Smooth muscle cell (in vitro differentiated cells): ENCODE measurements around the gene GRK4. TPM values are rescaled to one million over a fixed set of nuclear protein-coding genes. Genes with fewer than 3 reads are reported as not detected.

Source experiments
- DNase-seq: peaks from one replicate; lab custom pipeline; 2025; ENCODE audit not compliant: unreplicated experiment; lab: John Stamatoyannopoulos, UW
- H2AFZ ChIP-seq: fragments of 200-600 bp; sonication (generic); 2 replicates; pipeline ENCODE4 v1.6.0; 2016; ENCODE audit warnings: antibody characterized with exemption, low read depth, mild to moderate bottlenecking
- H3F3A ChIP-seq: fragments of 200-600 bp; sonication (generic); 2 replicates; pipeline ENCODE4 v1.6.0; 2017; ENCODE audit warnings: antibody characterized with exemption, low read depth
- H3K27ac ChIP-seq: fragments of 200-600 bp; sonication (generic); 2 replicates; pipeline ENCODE4 v1.5.1; 2016; ENCODE audit warnings: low read depth, mild to moderate bottlenecking
- H3K27me3 ChIP-seq: fragments of 200-600 bp; sonication (generic); 2 replicates; pipeline ENCODE4 v1.6.1; 2016; ENCODE audit warnings: low read depth, mild to moderate bottlenecking
- H3K36me3 ChIP-seq: fragments of 200-600 bp; sonication (generic); 2 replicates; pipeline ENCODE4 v1.5.1; 2016; ENCODE audit warnings: low read depth
- H3K4me1 ChIP-seq: fragments of 200-600 bp; sonication (generic); 2 replicates; pipeline ENCODE4 v1.5.1; 2016; ENCODE audit warnings: low read depth
- H3K4me2 ChIP-seq: fragments of 200-600 bp; sonication (generic); 2 replicates; pipeline ENCODE4 v1.6.0; 2016; ENCODE audit warnings: mild to moderate bottlenecking
- H3K4me3 ChIP-seq: fragments of 200-600 bp; sonication (generic); 2 replicates; pipeline ENCODE4 v1.5.1; 2016; ENCODE audit warnings: mild to moderate bottlenecking
- H3K79me2 ChIP-seq: fragments of 200-600 bp; sonication (generic); 2 replicates; pipeline ENCODE4 v1.6.0; 2016; ENCODE audit warnings: low read depth, mild to moderate bottlenecking
- H3K9ac ChIP-seq: fragments of 200-600 bp; sonication (generic); 2 replicates; pipeline ENCODE4 v1.6.0; 2016; ENCODE audit warnings: low read depth
- H3K9me3 ChIP-seq: fragments of 200-600 bp; sonication (generic); replicated peaks from 2 replicates; pipeline ENCODE4 v1.5.1; 2016; ENCODE audit warnings: low read depth
- H4K20me1 ChIP-seq: fragments of 200-600 bp; sonication (generic); 2 replicates; pipeline ENCODE4 v1.6.0; 2016; ENCODE audit warnings: low read depth
- CTCF ChIP-seq: fragments of 200-600 bp; sonication (generic); IDR thresholded peaks from 2 replicates; pipeline ENCODE4 v1.5.1; 2017; ENCODE audit warnings: borderline replicate concordance, mild to moderate bottlenecking, antibody characterized with exemption; ENCODE audit not compliant: insufficient read depth, poor library complexity, severe bottlenecking
- WGBS: methylation state at CpG from one replicate; pipeline ENCODE4 v1.1.7; 2016; ENCODE audit warnings: low lambda C conversion rate; 5-methylcytosine and 5-hydroxymethylcytosine counted together
- polyA plus RNA-seq: library from polyadenylated mRNA; unstranded; fragments of >200 nt; fragmentation: Nextera tagmentation; extraction: Ambion mirVana; gene quantifications from 2 replicates; pipeline ENCODE4 v1.2.1, GENCODE V29; 2016
- total RNA-seq: library from RNA; depleted of rRNA; stranded (reverse); fragments of >200 nt; gene quantifications from 2 replicates; pipeline ENCODE4 v1.2.3, GENCODE V29; 2014

Gene GRK4
- total and polyA plus RNA-seq, 2 experiments from 2014 or later, result 5.2 to 6.9 TPM

GRCh38 chr4:3013839-3014350 lies 50.5 kb downstream of the GRK4 start:
- Histone ChIP-seq H3K36me3 (no peaks in the 10 kb centered on the region), H3K27me3 (no peaks in the 10 kb centered on the region), H3K4me3 (no peak overlapping the region), H3K79me2 (no peaks in the 10 kb centered on the region), H3K9me3 (no peaks in the 10 kb centered on the region), H3K4me1 (no peaks in the 10 kb centered on the region), H3F3A (no peaks in the 10 kb centered on the region), H2AFZ (no peak overlapping the region), H3K9ac (no peak overlapping the region), H4K20me1 (no peaks in the 10 kb centered on the region), H3K4me2 (no peak overlapping the region), H3K27ac (no peak overlapping the region)
- TF ChIP-seq CTCF, result no peak
- WGBS, result 80% methylated on average over 8 of the region's 8 CpGs
- no peak for DNase-seq

- no peak for TF ChIP-seq CTCF
- H3K79me2 ChIP-seq, result no peaks in the 10 kb centered on the region
- no peak overlapping the region for H3K9ac ChIP-seq
- DNase-seq, result no peak
- H3K4me3 ChIP-seq, result no peak overlapping the region
- H3K4me1 ChIP-seq, result no peaks in the 10 kb centered on the region
- H3F3A ChIP-seq, result no peaks in the 10 kb centered on the region
- H3K36me3 ChIP-seq, result no peaks in the 10 kb centered on the region
- no peaks in the 10 kb centered on the region for H4K20me1 ChIP-seq
- WGBS, result 85% methylated on average over 4 of the region's 4 CpGs
- no peak overlapping the region for H3K4me2 ChIP-seq
- H2AFZ ChIP-seq, result no peak overlapping the region
- no peak overlapping the region for H3K27ac ChIP-seq
- H3K27me3 ChIP-seq, result no peaks in the 10 kb centered on the region
- H3K9me3 ChIP-seq, result no peaks in the 10 kb centered on the region
Measured at GRCh38 chr4:3016961-3017360, 53.6 kb downstream of the GRK4 start.

- TF ChIP-seq CTCF, result no peak
- Histone ChIP-seq H2AFZ (no peak overlapping the region), H3K4me3 (no peak overlapping the region), H3K4me2 (no peak overlapping the region), H3K79me2 (no peaks in the 10 kb centered on the region), H3K36me3 (no peaks in the 10 kb centered on the region), H3K9ac (no peak overlapping the region), H3K27me3 (no peaks in the 10 kb centered on the region), H3K27ac (no peak overlapping the region), H3K9me3 (no peaks in the 10 kb centered on the region), H4K20me1 (no peaks in the 10 kb centered on the region), H3K4me1 (no peaks in the 10 kb centered on the region), H3F3A (no peaks in the 10 kb centered on the region)
- WGBS, result 86% methylated on average over 4 of the region's 4 CpGs
- no peak for DNase-seq
Measured at GRCh38 chr4:3017504-3017903, 54.1 kb downstream of the GRK4 start.

GRCh38 chr4:3019145-3019846 lies 55.9 kb downstream of the GRK4 start:
- H3K79me2 ChIP-seq, result no peaks in the 10 kb centered on the region
- no peak overlapping the region for H3K4me3 ChIP-seq
- H3F3A ChIP-seq, result no peaks in the 10 kb centered on the region
- no peaks in the 10 kb centered on the region for H3K9me3 ChIP-seq
- no peak overlapping the region for H2AFZ ChIP-seq
- H4K20me1 ChIP-seq, result no peaks in the 10 kb centered on the region
- no peak for DNase-seq
- no peak overlapping the region for H3K27ac ChIP-seq
- WGBS, result 93% methylated on average over 13 of the region's 13 CpGs
- H3K4me1 ChIP-seq, result no peaks in the 10 kb centered on the region
- H3K4me2 ChIP-seq, result no peak overlapping the region
- no peak overlapping the region for H3K9ac ChIP-seq
- TF ChIP-seq CTCF, result no peak
- no peaks in the 10 kb centered on the region for H3K36me3 ChIP-seq
- H3K27me3 ChIP-seq, result no peaks in the 10 kb centered on the region
